MM.1S (cell line): ENCODE results near the gene SCAF11.

Experiments used
- EZH2 ChIP-seq: fragments of 300-600 bp; sonication (generic); optimal IDR thresholded peaks from 2 replicates; pipeline ENCODE3; 2017; ENCODE audit warnings: low read depth, mild to moderate bottlenecking, antibody characterized with exemption, low read length, mixed read lengths
- EZH2phosphoT487 ChIP-seq: fragments of 300-600 bp; sonication (generic); IDR thresholded peaks from 2 replicates; pipeline ENCODE4 v1.6.1; 2018; ENCODE audit warnings: antibody characterized with exemption, low read length
- TF ChIP-seq, protein P1 (sequence below): fragments of 300-600 bp; sonication (generic); IDR thresholded peaks from 2 replicates; pipeline ENCODE4 v1.5.1; 2016; ENCODE audit warnings: antibody characterized with exemption, low read length, mixed read lengths

DNA sequence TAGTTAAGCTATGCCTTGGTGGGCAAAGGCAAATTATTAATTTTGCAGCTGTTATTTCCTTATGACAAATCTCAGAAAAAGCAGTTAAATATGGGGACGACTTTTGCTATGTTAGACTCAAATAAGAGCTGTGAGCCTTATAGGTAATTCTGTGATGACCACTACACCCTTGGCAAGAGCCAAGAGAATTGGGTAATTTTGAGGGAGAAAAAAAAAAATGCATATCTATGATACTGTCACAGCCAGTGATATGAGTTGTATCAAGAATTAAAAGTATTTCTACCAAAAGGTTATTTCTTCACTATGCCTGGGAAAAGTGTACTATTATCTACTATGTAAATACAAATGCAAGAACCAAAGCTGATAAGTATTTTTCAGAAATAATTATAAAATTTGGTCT is 43.9 kb downstream of the SCAF11 start:
- TF ChIP-seq, protein P1, sequence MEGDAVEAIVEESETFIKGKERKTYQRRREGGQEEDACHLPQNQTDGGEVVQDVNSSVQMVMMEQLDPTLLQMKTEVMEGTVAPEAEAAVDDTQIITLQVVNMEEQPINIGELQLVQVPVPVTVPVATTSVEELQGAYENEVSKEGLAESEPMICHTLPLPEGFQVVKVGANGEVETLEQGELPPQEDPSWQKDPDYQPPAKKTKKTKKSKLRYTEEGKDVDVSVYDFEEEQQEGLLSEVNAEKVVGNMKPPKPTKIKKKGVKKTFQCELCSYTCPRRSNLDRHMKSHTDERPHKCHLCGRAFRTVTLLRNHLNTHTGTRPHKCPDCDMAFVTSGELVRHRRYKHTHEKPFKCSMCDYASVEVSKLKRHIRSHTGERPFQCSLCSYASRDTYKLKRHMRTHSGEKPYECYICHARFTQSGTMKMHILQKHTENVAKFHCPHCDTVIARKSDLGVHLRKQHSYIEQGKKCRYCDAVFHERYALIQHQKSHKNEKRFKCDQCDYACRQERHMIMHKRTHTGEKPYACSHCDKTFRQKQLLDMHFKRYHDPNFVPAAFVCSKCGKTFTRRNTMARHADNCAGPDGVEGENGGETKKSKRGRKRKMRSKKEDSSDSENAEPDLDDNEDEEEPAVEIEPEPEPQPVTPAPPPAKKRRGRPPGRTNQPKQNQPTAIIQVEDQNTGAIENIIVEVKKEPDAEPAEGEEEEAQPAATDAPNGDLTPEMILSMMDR, result no peak
- TF ChIP-seq EZH2 (no peak), EZH2phosphoT487 (no peak)
